ENCODE results near the gene C20orf141.
"Not testable (repeated sequence)": the region's sequence is repeated elsewhere in the genome, so short reads cannot be mapped to it uniquely, and the experiment has no call there.

C20orf141 gene

GRCh38 chr20:2820896-2821869 is 6.4 kb downstream of the C20orf141 start:
- DNase-seq: no peak

- peak; percentile 32 for DNase-seq
Observed at GRCh38 chr20:2822073-2822472, 7.3 kb downstream of the C20orf141 start.

- DNase-seq: no peak
Observed at GRCh38 chr20:2825761-2826160, 11.0 kb downstream of the C20orf141 start.

DNA sequence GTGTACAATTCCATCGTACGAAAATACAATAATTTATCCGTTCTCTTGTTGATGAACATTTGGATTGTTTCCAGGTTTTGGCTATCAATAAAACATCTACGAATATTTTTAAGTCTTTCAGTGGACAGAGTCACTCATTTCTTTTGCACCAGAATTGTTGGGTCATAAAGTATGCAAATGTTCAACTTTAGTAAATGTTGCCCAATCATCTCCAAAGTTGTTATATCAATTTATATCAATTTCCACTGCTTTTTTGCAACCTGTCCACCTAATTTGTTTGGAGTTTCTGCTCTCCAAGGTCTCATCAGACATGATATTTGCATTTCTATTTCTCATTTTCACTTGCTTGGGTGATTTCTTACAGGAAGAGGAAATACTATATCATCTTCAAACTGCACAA is 11.9 kb downstream of the C20orf141 start:
- DNase-seq: no peak

- no peak for DNase-seq
Observed at GRCh38 chr20:2829376-2829775, 14.6 kb downstream of the C20orf141 start.

GRCh38 chr20:2831206-2831605 is 16.4 kb downstream of the C20orf141 start:
- DNase-seq: not testable (repeated sequence)

- no peak for DNase-seq
Observed at GRCh38 chr20:2833761-2834160, 19.0 kb downstream of the C20orf141 start.

GRCh38 chr20:2834401-2835110 is 19.8 kb downstream of the C20orf141 start:
- no peak for DNase-seq

DNA sequence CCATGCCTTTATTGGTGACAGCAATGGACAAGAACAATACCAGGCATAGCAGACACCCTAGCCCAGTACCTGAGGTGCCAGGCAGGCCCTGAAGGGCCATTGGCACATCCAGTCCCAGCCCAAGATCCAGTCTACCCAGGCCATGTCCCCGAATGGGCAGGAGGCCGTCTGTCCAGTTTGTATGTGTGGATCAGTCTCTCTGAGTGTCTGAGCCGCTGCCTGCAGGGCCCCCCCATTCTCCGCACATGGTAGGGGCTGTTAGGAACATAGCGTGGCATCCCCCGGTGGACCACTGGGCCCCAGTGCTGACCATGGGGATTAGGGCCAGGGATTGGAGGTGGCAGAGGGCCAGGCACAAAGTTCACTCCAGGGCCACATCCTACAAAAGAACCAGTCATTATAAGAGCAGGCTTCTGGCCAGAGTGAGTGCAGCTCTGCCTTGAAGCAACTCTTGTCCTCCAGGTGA is 20.6 kb downstream of the C20orf141 start:
- DNase-seq: no peak

- no peak for DNase-seq
Observed at GRCh38 chr20:2836035-2836434, 21.2 kb downstream of the C20orf141 start.

GRCh38 chr20:2837221-2837960 is 22.6 kb downstream of the C20orf141 start:
- no peak for DNase-seq

- DNase-seq: no peak
Observed at GRCh38 chr20:2838170-2838797, 23.5 kb downstream of the C20orf141 start.

GRCh38 chr20:2838847-2839671 is 24.3 kb downstream of the C20orf141 start:
- DNase-seq: no peak

GRCh38 chr20:2839732-2840137 is 24.9 kb downstream of the C20orf141 start:
- no peak for DNase-seq

- DNase-seq: peak; percentile 92
Observed at GRCh38 chr20:2840138-2840966, 25.6 kb downstream of the C20orf141 start, which contains the start of the genes PCED1A and VPS16. TSS of gene PCED1A (minus strand) at chr20:2840655. CDS start at chr20:2839912, 743 bp downstream. TSS of gene VPS16 (plus strand) at chr20:2840745. CDS start at chr20:2840775, 30 bp downstream.

- peak; percentile 44 for DNase-seq
Observed at GRCh38 chr20:2840967-2841531, 26.3 kb downstream of the C20orf141 start.

- no peak for DNase-seq
Observed at GRCh38 chr20:2845607-2846006, 30.8 kb downstream of the C20orf141 start.

GRCh38 chr20:2846698-2847097 is 31.9 kb downstream of the C20orf141 start:
- no peak for DNase-seq

DNA sequence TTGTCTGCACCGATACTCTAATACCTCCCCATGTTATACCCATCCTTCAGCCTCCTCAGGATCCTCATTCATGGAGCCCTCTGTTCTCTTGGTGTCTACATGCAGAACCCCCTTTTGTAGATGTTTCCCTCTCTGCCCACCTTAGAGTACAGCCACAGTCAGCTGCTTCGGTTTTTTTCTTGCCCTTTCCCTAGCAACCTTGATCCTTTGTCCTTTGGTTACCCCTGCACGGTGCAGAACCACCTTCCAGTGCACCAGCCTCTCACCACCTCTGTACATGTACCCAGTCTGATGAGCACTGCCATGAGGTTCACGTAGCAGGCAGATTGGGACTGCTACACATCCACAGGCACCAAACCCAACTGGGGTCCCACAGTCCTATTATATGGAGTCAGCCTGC is 33.0 kb downstream of the C20orf141 start:
- DNase-seq: no peak

DNA sequence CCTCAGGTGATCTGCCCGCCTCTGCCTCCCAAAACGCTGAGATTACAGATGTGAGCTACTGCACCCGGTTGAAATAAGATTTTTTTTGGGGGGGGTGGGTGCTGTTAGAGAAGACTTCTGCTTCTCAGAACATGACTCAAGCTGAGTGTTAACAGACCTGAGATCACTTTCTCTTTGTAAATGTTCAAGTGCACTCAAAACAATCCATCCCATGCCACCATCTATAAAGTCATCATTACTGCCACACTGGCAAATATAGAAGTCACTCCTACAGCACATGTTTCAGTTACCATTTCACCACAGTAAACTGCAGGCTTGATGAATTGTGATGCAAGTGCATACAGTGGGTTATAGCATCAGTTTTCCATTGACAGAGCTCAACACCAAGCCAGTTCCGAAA is 34.7 kb downstream of the C20orf141 start:
- DNase-seq: no peak

Measured in activated naive CD4-positive, alpha-beta T cell treated with Interleukin-2 at 50 U/mL for 16 hours (primary cell).